GM23248 (cell line): Measurements from ENCODE around the gene FLVCR1. TPM values are rescaled to one million over a fixed set of nuclear protein-coding genes. Genes with fewer than 3 reads are reported as not detected.
"Not testable (repeated sequence)": the region's sequence is repeated elsewhere in the genome, so short reads cannot be mapped to it uniquely, and the experiment has no call there.

Source experiments
- DNase-seq: peaks from one replicate; pipeline ENCODE4 v3.0.0-alpha.2; 2015
- H2AFZ ChIP-seq: fragments of 200-600 bp; sonication (generic); 2 replicates; pipeline ENCODE4 v1.6.1; 2016; ENCODE audit warnings: antibody characterized with exemption
- H3F3A ChIP-seq: fragments of 200-600 bp; sonication (generic); 2 replicates; pipeline ENCODE4 v1.6.1; 2016; ENCODE audit warnings: mild to moderate bottlenecking, antibody characterized with exemption, mixed run types; ENCODE audit not compliant: insufficient read depth
- H3K27ac ChIP-seq: fragments of 200-600 bp; sonication (generic); 2 replicates; pipeline ENCODE4 v1.5.1; 2016; ENCODE audit warnings: mild to moderate bottlenecking
- H3K27me3 ChIP-seq: fragments of 200-600 bp; sonication (generic); replicated peaks from 2 replicates; pipeline ENCODE4 v1.6.1; 2016; ENCODE audit warnings: mild to moderate bottlenecking; ENCODE audit not compliant: insufficient read depth
- H3K36me3 ChIP-seq: fragments of 200-600 bp; sonication (generic); 2 replicates; pipeline ENCODE4 v1.6.1; 2016; ENCODE audit warnings: low read depth, mild to moderate bottlenecking
- H3K4me1 ChIP-seq: fragments of 200-600 bp; sonication (generic); 2 replicates; pipeline ENCODE4 v1.6.1; 2016; ENCODE audit warnings: mild to moderate bottlenecking; ENCODE audit not compliant: insufficient read depth
- H3K4me2 ChIP-seq: fragments of 200-600 bp; sonication (generic); one replicate; pipeline ENCODE4 v1.6.1; 2016; ENCODE audit warnings: mild to moderate bottlenecking; ENCODE audit not compliant: unreplicated experiment
- H3K4me3 ChIP-seq: fragments of 200-600 bp; sonication (generic); 2 replicates; pipeline ENCODE4 v1.5.1; 2016; ENCODE audit warnings: mild to moderate bottlenecking
- H3K79me2 ChIP-seq: fragments of 200-600 bp; sonication (generic); 2 replicates; pipeline ENCODE4 v1.6.1; 2016; ENCODE audit warnings: mild to moderate bottlenecking; ENCODE audit not compliant: insufficient read depth
- H3K9ac ChIP-seq: fragments of 200-600 bp; sonication (generic); 2 replicates; pipeline ENCODE4 v1.6.1; 2016; ENCODE audit warnings: mild to moderate bottlenecking
- H3K9me2 ChIP-seq: fragments of 200-600 bp; sonication (generic); 2 replicates; pipeline ENCODE4 v1.6.1; 2016; ENCODE audit warnings: mixed run types, mild to moderate bottlenecking, moderate library complexity; ENCODE audit not compliant: insufficient read depth
- H3K9me3 ChIP-seq: fragments of 200-600 bp; sonication (generic); one replicate; pipeline ENCODE4 v1.6.1; 2017; ENCODE audit warnings: low read depth
- H4K20me1 ChIP-seq: fragments of 200-600 bp; sonication (generic); 2 replicates; pipeline ENCODE4 v1.6.0; 2016; ENCODE audit not compliant: insufficient read depth
- EZH2 ChIP-seq: fragments of 200-600 bp; sonication (generic); IDR thresholded peaks from 2 replicates; pipeline ENCODE4 v1.6.1; 2018; ENCODE audit warnings: antibody characterized with exemption, mild to moderate bottlenecking; ENCODE audit not compliant: insufficient read depth, poor library complexity, severe bottlenecking
- EZH2phosphoT487 ChIP-seq: fragments of 200-600 bp; sonication (generic); IDR thresholded peaks from 2 replicates; pipeline ENCODE4 v1.6.1; 2018; ENCODE audit warnings: antibody characterized with exemption, moderate library complexity, mild to moderate bottlenecking, low read depth; ENCODE audit not compliant: insufficient read depth
- WGBS, 2 experiments: methylation state at CpG; one replicate each; pipeline ENCODE4 v1.1.6; 2015 to 2017; ENCODE audit warnings: low lambda C conversion rate in 2 of 2, low coverage in 1 of 2; ENCODE audit errors: missing lambda C conversion rate in 2 of 2; 5-methylcytosine and 5-hydroxymethylcytosine counted together
- in situ Hi-C: fragments of 300-500 bp; cut with MboI; formaldehyde crosslinking; loops from 2 replicates; pipeline ENCODE4 v1.15.0; 2020
- polyA plus RNA-seq: library from polyadenylated mRNA; unstranded; fragments of >200 nt; fragmentation: Nextera tagmentation; extraction: Ambion mirVana; gene quantifications from 2 replicates; pipeline ENCODE4 v1.2.1, GENCODE V29; 2016
- total RNA-seq: library from RNA; depleted of rRNA; stranded (reverse); fragments of >200 nt; shearing (Covaris generic); gene quantifications from 2 replicates; pipeline ENCODE4 v1.2.3, GENCODE V29; 2014

The FLVCR1 gene
- total and polyA plus RNA-seq, 2 experiments from 2014 or later, result 0.86 to 4.2 TPM

- TF ChIP-seq EZH2phosphoT487 (no peak), EZH2 (no peak)
- H3K27me3 ChIP-seq, result no peaks in the 10 kb centered on the region
- in situ Hi-C loops, result no loop called here
Observed at GRCh38 chr1:212838145-212838544, 19.9 kb upstream of the FLVCR1 start.

GRCh38 chr1:212844521-212844920, 13.6 kb upstream of the FLVCR1 start:
- H3F3A ChIP-seq, H3K4me2 ChIP-seq, H4K20me1 ChIP-seq, H3K9me2 ChIP-seq, in situ Hi-C loops, H3K27me3 ChIP-seq, H3K27ac ChIP-seq, H3K79me2 ChIP-seq, H3K9ac ChIP-seq, H3K36me3 ChIP-seq, H2AFZ ChIP-seq, H3K4me1 ChIP-seq, H3K4me3 ChIP-seq, DNase-seq, H3K9me3 ChIP-seq: not testable (repeated sequence)
- WGBS, 2 experiments, result 76% methylated on average over 3 of the region's 3 CpGs

More at GRCh38 chr1:212838145-212838544, 19.9 kb upstream of the FLVCR1 start:
- H3F3A ChIP-seq, result no peaks in the 10 kb centered on the region
- no peak overlapping the region for H2AFZ ChIP-seq
- no peak overlapping the region for H3K9ac ChIP-seq
- no peak for DNase-seq
- no peaks in the 10 kb centered on the region for H3K9me3 ChIP-seq
- H3K27ac ChIP-seq, result no peak overlapping the region
- H3K9me2 ChIP-seq, result no peaks in the 10 kb centered on the region
- H3K4me1 ChIP-seq, result no peaks in the 10 kb centered on the region
- H3K36me3 ChIP-seq, result no peaks in the 10 kb centered on the region
- 79 to 86% methylated on average over 2 to 5 of the region's 5 CpGs for WGBS, 2 experiments
- no peaks in the 10 kb centered on the region for H3K79me2 ChIP-seq
- no peaks in the 10 kb centered on the region for H4K20me1 ChIP-seq
- no peak overlapping the region for H3K4me2 ChIP-seq
- no peak overlapping the region for H3K4me3 ChIP-seq

- H3K79me2 ChIP-seq, result no peaks in the 10 kb centered on the region
- 86 to 89% methylated on average over 4 of the region's 4 CpGs for WGBS, 2 experiments
- H3K4me1 ChIP-seq, result no peaks in the 10 kb centered on the region
- no peaks in the 10 kb centered on the region for H3K27me3 ChIP-seq
- no peak within 1 kb of the TSS for H3K4me3 ChIP-seq
- no peak within 1 kb of the TSS for H3K4me2 ChIP-seq
- H3F3A ChIP-seq, result no peaks in the 10 kb centered on the region
- TF ChIP-seq EZH2 (no peak), EZH2phosphoT487 (no peak)
- no peaks in the 10 kb centered on the region for H3K9me2 ChIP-seq
- no peak for DNase-seq
- no peaks in the 10 kb centered on the region for H3K36me3 ChIP-seq
- no peak within 1 kb of the TSS for H2AFZ ChIP-seq
- in situ Hi-C loops, result no loop called here
- no peaks in the 10 kb centered on the region for H3K9me3 ChIP-seq
- H4K20me1 ChIP-seq, result no peaks in the 10 kb centered on the region
- no peak within 1 kb of the TSS for H3K27ac ChIP-seq
- no peak within 1 kb of the TSS for H3K9ac ChIP-seq
Observed at GRCh38 chr1:212847549-212847948, 10.5 kb upstream of the FLVCR1 start, which contains the start of gene SPATA45. Gene SPATA45, minus strand, starts transcription at chr1:212847649. Its CDS starts 11,500 bp downstream, at chr1:212836149.

- in situ Hi-C loops, result no loop called here
- Histone ChIP-seq H3K79me2 (peaks cover 5% of the 10 kb centered on the region; the same call in 1 of the 2 replicates), H3K4me3 (no peak overlapping the region), H3K27ac (no peak overlapping the region), H3F3A (0 out of 2 replicates have a peak, but pooled peaks cover 5% of the 10 kb centered on the region), H3K9ac (no peak overlapping the region), H3K36me3 (no peaks in the 10 kb centered on the region), H3K4me1 (no peaks in the 10 kb centered on the region), H3K9me3 (no peaks in the 10 kb centered on the region), H3K27me3 (no peaks in the 10 kb centered on the region), H3K4me2 (no peak overlapping the region), H4K20me1 (no peaks in the 10 kb centered on the region), H2AFZ (no peak overlapping the region), H3K9me2 (no peaks in the 10 kb centered on the region)
- DNase-seq, result no peak
- TF ChIP-seq EZH2 (no peak), EZH2phosphoT487 (no peak)
- 77 to 79% methylated on average over 5 of the region's 5 CpGs for WGBS, 2 experiments
Observed at GRCh38 chr1:212852105-212852688, 5.9 kb upstream of the FLVCR1 start.

GRCh38 chr1:212853658-212854057, 4.4 kb upstream of the FLVCR1 start:
- peaks cover 10% of the 10 kb centered on the region for H3K79me2 ChIP-seq
- no peaks in the 10 kb centered on the region for H3K9me2 ChIP-seq
- no peak overlapping the region for H3K4me2 ChIP-seq
- 0 out of 2 replicates have a peak, but pooled peaks cover 5% of the 10 kb centered on the region for H3F3A ChIP-seq
- no peaks in the 10 kb centered on the region for H3K27me3 ChIP-seq
- H3K36me3 ChIP-seq, result no peaks in the 10 kb centered on the region
- WGBS, 2 experiments, result 93 to 97% methylated on average over 5 of the region's 5 CpGs
- H3K27ac ChIP-seq, result no peak overlapping the region
- no peaks in the 10 kb centered on the region for H3K4me1 ChIP-seq
- no peak overlapping the region for H2AFZ ChIP-seq
- no peak overlapping the region for H3K4me3 ChIP-seq
- DNase-seq, result no peak
- no peaks in the 10 kb centered on the region for H3K9me3 ChIP-seq
- no peaks in the 10 kb centered on the region for H4K20me1 ChIP-seq
- no peak overlapping the region for H3K9ac ChIP-seq
- in situ Hi-C loops, result no loop called here
- TF ChIP-seq EZH2, result no peak
- no peak for TF ChIP-seq EZH2phosphoT487
